Fibroblast of skin of right biceps (primary cell): Measurements from ENCODE around the gene LCNL1.

Source experiments
- DNase-seq: peaks from one replicate; pipeline ENCODE4 v3.0.0-alpha.2; 2013

Gene LCNL1

GRCh38 chr9:136982232-136983051 lies at the start of gene LCNL1:
Gene LCNL1, plus strand, starts transcription at chr9:136982993. Its CDS starts 594 bp downstream, at chr9:136983587.
- no peak for DNase-seq

GRCh38 chr9:136934277-136934676 lies 48.5 kb upstream of the LCNL1 start:
- no peak for DNase-seq

- no peak for DNase-seq
Observed at GRCh38 chr9:136935651-136936050, 47.1 kb upstream of the LCNL1 start.

- DNase-seq = no peak
Observed at GRCh38 chr9:136936645-136937170, 46.1 kb upstream of the LCNL1 start.

GRCh38 chr9:136937186-136938001 lies 45.4 kb upstream of the LCNL1 start:
- DNase-seq = no peak

- no peak for DNase-seq
Observed at GRCh38 chr9:136939431-136939995, 43.3 kb upstream of the LCNL1 start.

GRCh38 chr9:136939996-136940525 lies 42.7 kb upstream of the LCNL1 start:
- no peak for DNase-seq

GRCh38 chr9:136940526-136941230 lies 42.1 kb upstream of the LCNL1 start:
- DNase-seq = no peak

- no peak for DNase-seq
Observed at GRCh38 chr9:136941231-136942111, 41.3 kb upstream of the LCNL1 start.

GRCh38 chr9:136942112-136942880 lies 40.5 kb upstream of the LCNL1 start:
- no peak for DNase-seq

- DNase-seq = no peak
Observed at GRCh38 chr9:136942881-136943230, 39.9 kb upstream of the LCNL1 start.

- DNase-seq = no peak
Observed at GRCh38 chr9:136943291-136944211, 39.2 kb upstream of the LCNL1 start.

GRCh38 chr9:136944212-136944518 lies 38.6 kb upstream of the LCNL1 start:
- peak; percentile 56 for DNase-seq

- DNase-seq = peak; percentile 93
Observed at GRCh38 chr9:136944519-136945332, 38.1 kb upstream of the LCNL1 start, which contains the start of the genes C8G and FBXW5. Gene C8G, plus strand, starts transcription at chr9:136945243. Its CDS starts 78 bp downstream, at chr9:136945321. Gene FBXW5, minus strand, starts transcription at chr9:136944738. Its CDS starts 655 bp downstream, at chr9:136944083.

GRCh38 chr9:136945333-136946227 lies 37.2 kb upstream of the LCNL1 start:
- DNase-seq = no peak

GRCh38 chr9:136946228-136947027 lies 36.4 kb upstream of the LCNL1 start:
- DNase-seq = no peak
